OCI-LY3 (cell line): ENCODE measurements around the gene MOB3B.

ENCODE experiments used
- EZH2phosphoT487 ChIP-seq: fragments of 200-600 bp; shearing (Covaris generic); IDR thresholded peaks from 2 replicates; pipeline ENCODE4 v1.6.1; 2018; ENCODE audit warnings: antibody characterized with exemption, mixed run types, low read depth
- TF ChIP-seq, protein P1 (sequence below): fragments of 200-600, 300-600 bp; sonication (generic); IDR thresholded peaks from 2 replicates; pipeline ENCODE4 v1.5.1; 2014; ENCODE audit warnings: antibody characterized with exemption, low read length, low read depth

- TF ChIP-seq, protein P1, sequence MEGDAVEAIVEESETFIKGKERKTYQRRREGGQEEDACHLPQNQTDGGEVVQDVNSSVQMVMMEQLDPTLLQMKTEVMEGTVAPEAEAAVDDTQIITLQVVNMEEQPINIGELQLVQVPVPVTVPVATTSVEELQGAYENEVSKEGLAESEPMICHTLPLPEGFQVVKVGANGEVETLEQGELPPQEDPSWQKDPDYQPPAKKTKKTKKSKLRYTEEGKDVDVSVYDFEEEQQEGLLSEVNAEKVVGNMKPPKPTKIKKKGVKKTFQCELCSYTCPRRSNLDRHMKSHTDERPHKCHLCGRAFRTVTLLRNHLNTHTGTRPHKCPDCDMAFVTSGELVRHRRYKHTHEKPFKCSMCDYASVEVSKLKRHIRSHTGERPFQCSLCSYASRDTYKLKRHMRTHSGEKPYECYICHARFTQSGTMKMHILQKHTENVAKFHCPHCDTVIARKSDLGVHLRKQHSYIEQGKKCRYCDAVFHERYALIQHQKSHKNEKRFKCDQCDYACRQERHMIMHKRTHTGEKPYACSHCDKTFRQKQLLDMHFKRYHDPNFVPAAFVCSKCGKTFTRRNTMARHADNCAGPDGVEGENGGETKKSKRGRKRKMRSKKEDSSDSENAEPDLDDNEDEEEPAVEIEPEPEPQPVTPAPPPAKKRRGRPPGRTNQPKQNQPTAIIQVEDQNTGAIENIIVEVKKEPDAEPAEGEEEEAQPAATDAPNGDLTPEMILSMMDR = no peak
- TF ChIP-seq EZH2phosphoT487 = 0 out of 2 replicates have a peak, but pooled peaks have one; percentile 31
Observed at GRCh38 chr9:27377811-27378456, 151.7 kb downstream of the MOB3B start.
